ENCODE data around the gene TSEN2.

- TF ChIP-seq MXI1 (IDR thresholded peaks at IDR 0.05; ENCODE audit: low read depth, low read length), result no peak
- TF ChIP-seq ZNF398 (CRISPR knock-in tag; IDR thresholded peaks at IDR 0.05), result no peak
- TF ChIP-seq GABPA (tag; conservative IDR thresholded peaks at IDR 0.05; ENCODE audit: low read depth), result no peak
- TF ChIP-seq L3MBTL2 (IDR thresholded peaks at IDR 0.05), result no peak
- no peak for TF ChIP-seq ETS2 (tag; IDR thresholded peaks at IDR 0.05; ENCODE audit: borderline replicate concordance, poor library complexity, severe bottlenecking)
- TF ChIP-seq POLR2AphosphoS5 (IDR thresholded peaks at IDR 0.05; ENCODE audit: control insufficient read depth, insufficient read depth, low read depth, low read length), result no peak
- no peak for TF ChIP-seq ZNF274 (IDR thresholded peaks at IDR 0.05; ENCODE audit: borderline replicate concordance, low read depth, low read length)
- no peak for TF ChIP-seq POLR2A (conservative IDR thresholded peaks at IDR 0.05)
These were observed 870 bp upstream of the TSEN2 start for GRCh38 chr3:12483410-12483809.

Measured in K562 (cell line).